Body of pancreas (tissue), 4 donors: ENCODE results near the gene BPIFB2. TPM values are rescaled to one million over a fixed set of nuclear protein-coding genes. Genes with fewer than 3 reads are reported as not detected.

Experiments
- ATAC-seq: fragments of 150-250 bp; one replicate; pipeline ENCODE4 v1.9.1; 2016
- DNase-seq, 4 donors: peaks; one replicate each; pipeline ENCODE4 v3.0.0-alpha.2; 2019
- H3K27ac ChIP-seq, 4 donors: fragments of 200-600 bp; sonication (generic); 1 replicate in 3 of 4; 2 replicates in 1 of 4; pipeline versions ENCODE4 v1.5.1 to v1.6.1; 2016 to 2019; ENCODE audit warnings: mild to moderate bottlenecking in 1 of 4, mixed read lengths in 1 of 4, moderate library complexity in 1 of 4
- H3K27me3 ChIP-seq, 2 donors: fragments of 200-600 bp; sonication (generic); one replicate each; pipeline ENCODE4 v1.6.0; 2016; ENCODE audit warnings: mild to moderate bottlenecking in 1 of 2
- H3K36me3 ChIP-seq, 2 donors: fragments of 200-600 bp; sonication (generic); replicated peaks in 1 of 2; 2 replicates each; pipeline ENCODE4 v1.5.1; 2016; ENCODE audit warnings: low read depth in 2 of 2; ENCODE audit not compliant: insufficient read depth in 1 of 2
- H3K4me1 ChIP-seq: fragments of 200-600 bp; sonication (generic); one replicate; pipeline ENCODE4 v1.6.0; 2016
- H3K4me3 ChIP-seq, 2 donors: fragments of 200-600 bp; sonication (generic); 1 replicate in 1 of 2; 2 replicates in 1 of 2; pipeline ENCODE4 v1.5.1; 2016 to 2019
- H3K9me3 ChIP-seq, 3 donors: fragments of 200-600 bp; sonication (generic); 1 replicate in 2 of 3; 2 replicates in 1 of 3; pipeline ENCODE4 v1.5.1; 2016
- POLR2A ChIP-seq, 3 donors: fragments of 450-650 bp; IDR thresholded peaks; one replicate each; pipeline ENCODE4 v1.6.1; 2016; ENCODE audit warnings: antibody characterized with exemption in 3 of 3, mild to moderate bottlenecking in 2 of 3
- WGBS, 2 donors: methylation state at CpG; one replicate each; pipeline ENCODE4 v1.1.5; 2017; 5-methylcytosine and 5-hydroxymethylcytosine counted together
- intact Hi-C: fragments of 100-400 bp; cut with DNase I; formaldehyde crosslinking; loops from one replicate; pipeline ENCODE4 v1.15.1; 2023
- total RNA-seq, 2 donors: library from RNA; depleted of rRNA; stranded (reverse); fragments of >200 nt; gene quantifications; one replicate each; pipeline ENCODE4 v1.1.0, GENCODE V29; 2016
- TF ChIP-seq, protein P1 (sequence below), 7 experiments: fragments of 450-650 bp in 4 of 7; fragments of 200-600 bp in 3 of 7; sonication (generic) in 3 of 7; IDR thresholded peaks; one replicate each; pipeline ENCODE4 v1.5.1; 2016 to 2019; ENCODE audit warnings: antibody characterized with exemption in 7 of 7

BPIFB2 gene
- total RNA-seq, 2 donors from 2014 or later = not detected

DNA sequence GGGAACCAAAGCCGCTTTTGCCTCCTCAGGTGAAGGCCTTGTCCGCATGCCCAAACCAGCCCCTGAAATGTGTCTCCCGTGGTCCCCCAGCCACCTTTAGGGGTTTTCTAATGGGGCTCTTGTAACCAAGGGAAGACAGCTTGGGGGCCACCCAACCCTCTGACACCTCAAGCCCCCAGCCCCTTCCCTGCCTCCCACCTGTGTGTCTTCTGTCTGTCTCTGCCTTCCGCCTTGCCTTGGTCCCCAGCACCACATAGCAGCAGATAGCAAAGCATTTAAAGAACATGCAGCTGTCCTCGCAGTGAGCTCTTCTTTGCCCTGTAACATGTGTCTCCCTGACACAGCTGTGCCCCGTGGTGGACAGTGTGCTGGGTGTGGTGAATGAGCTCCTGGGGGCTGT, 55.8 kb downstream of the BPIFB2 start:
- Histone ChIP-seq H3K27me3 (no peaks in the 10 kb centered on the region), H3K36me3 (no peaks in the 10 kb centered on the region), H3K4me3 (no peak overlapping the region), H3K9me3 (no peaks in the 10 kb centered on the region), H3K4me1 (no peaks in the 10 kb centered on the region), H3K27ac (no peak overlapping the region)
- intact Hi-C loops = no loop called here
- TF ChIP-seq, protein P1, sequence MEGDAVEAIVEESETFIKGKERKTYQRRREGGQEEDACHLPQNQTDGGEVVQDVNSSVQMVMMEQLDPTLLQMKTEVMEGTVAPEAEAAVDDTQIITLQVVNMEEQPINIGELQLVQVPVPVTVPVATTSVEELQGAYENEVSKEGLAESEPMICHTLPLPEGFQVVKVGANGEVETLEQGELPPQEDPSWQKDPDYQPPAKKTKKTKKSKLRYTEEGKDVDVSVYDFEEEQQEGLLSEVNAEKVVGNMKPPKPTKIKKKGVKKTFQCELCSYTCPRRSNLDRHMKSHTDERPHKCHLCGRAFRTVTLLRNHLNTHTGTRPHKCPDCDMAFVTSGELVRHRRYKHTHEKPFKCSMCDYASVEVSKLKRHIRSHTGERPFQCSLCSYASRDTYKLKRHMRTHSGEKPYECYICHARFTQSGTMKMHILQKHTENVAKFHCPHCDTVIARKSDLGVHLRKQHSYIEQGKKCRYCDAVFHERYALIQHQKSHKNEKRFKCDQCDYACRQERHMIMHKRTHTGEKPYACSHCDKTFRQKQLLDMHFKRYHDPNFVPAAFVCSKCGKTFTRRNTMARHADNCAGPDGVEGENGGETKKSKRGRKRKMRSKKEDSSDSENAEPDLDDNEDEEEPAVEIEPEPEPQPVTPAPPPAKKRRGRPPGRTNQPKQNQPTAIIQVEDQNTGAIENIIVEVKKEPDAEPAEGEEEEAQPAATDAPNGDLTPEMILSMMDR (IDR thresholded peaks at IDR 0.05) = no peak
- no peak for TF ChIP-seq POLR2A (IDR thresholded peaks at IDR 0.05)
- DNase-seq (no peak), ATAC-seq (no peak)
- WGBS, 2 donors = 79 to 89% methylated on average over 4 to 6 of the region's 6 CpGs

DNA sequence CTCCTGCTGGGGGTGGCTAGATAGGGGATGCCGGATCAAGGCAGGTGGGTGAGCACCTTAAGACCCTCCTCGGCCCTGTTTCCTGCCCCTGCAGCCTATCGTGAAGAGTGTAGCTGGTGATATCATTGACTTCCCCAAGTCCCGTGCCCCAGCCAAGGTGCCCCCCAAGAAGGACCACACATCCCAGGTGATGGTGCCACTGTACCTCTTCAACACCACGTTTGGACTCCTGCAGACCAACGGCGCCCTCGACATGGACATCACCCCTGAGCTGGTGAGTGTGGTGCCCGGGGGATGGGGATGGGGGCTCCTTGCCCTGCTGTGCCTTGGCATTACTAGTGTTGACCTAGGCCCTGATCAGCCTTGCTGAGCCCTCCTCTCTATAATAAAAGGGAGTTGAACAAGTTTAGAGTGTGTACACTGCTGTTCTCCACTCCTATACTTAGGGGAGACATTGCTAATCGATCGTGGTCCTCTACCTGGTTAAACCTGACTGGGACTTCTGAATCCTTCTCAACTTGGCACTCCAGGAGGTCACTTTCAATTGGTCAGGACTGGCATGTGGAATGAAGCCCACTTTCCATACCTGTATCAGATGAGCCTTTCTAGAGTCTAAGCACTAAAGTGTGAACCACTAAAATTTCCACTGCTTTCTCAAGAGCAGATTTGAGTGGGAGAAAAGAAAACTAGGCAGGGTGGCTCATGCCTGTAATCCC, 57.2 kb downstream of the BPIFB2 start:
- Histone ChIP-seq H3K9me3 (no peaks in the 10 kb centered on the region), H3K4me3 (no peak overlapping the region), H3K4me1 (no peaks in the 10 kb centered on the region), H3K27ac (no peak overlapping the region), H3K36me3 (no peaks in the 10 kb centered on the region), H3K27me3 (no peaks in the 10 kb centered on the region)
- no peak for DNase-seq
- ATAC-seq = no peak
- 82 to 88% methylated on average over 11 of the region's 11 CpGs for WGBS, 2 donors
- TF ChIP-seq, protein P1 (IDR thresholded peaks at IDR 0.05) = no peak
- no peak for TF ChIP-seq POLR2A (IDR thresholded peaks at IDR 0.05)
- intact Hi-C loops = no loop called here

DNA sequence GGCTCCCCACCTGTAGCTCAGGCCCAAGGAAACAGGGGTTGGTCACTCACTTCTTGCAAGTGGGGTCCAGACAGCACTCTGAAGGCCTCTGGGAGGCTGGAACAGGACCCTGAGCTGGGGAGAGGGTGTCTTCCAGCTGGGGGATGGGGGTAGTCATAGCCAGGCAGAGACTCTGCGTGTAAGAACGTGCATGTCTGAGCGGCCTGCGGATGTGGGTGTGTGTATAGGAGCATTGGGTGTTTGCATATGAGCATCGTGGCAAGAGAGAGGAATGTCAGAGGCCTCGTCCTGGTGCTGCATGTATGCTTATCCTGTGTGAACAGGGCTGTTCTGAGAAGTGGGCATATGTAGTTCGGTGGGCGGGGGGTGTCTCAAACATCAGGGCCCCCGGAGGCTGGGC, 58.3 kb downstream of the BPIFB2 start:
- no peak for DNase-seq
- H3K9me3 ChIP-seq = no peaks in the 10 kb centered on the region
- WGBS, 2 donors = 70 to 76% methylated on average over 9 of the region's 9 CpGs
- no peaks in the 10 kb centered on the region for H3K36me3 ChIP-seq
- no peaks in the 10 kb centered on the region for H3K27me3 ChIP-seq
- intact Hi-C loops = no loop called here
- no peak for TF ChIP-seq POLR2A (IDR thresholded peaks at IDR 0.05)
- TF ChIP-seq, protein P1 (IDR thresholded peaks at IDR 0.05) = no peak
- ATAC-seq = no peak
- H3K4me1 ChIP-seq = no peaks in the 10 kb centered on the region
- no peak overlapping the region for H3K4me3 ChIP-seq
- no peak overlapping the region for H3K27ac ChIP-seq

DNA sequence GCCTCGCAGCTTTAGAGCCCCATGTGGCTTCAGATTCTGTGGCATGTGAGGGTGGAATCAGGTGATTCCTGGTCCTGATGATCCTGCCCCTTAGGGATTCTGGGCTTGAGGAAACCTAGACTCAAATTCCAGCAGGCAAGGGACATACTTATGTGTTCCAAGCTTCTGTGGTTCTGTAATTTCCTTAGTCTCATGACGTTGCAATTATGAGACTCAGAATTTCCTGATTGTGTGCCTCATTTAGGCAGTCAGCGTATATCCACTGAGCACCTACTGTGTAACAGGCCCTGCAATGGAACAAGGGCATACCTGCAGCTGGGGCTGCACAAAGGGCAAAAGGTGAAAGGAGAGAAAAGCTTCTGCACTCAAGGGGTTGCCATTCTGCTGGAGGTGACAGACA, 60.3 kb downstream of the BPIFB2 start:
- intact Hi-C loops = no loop called here
- TF ChIP-seq, protein P1 (IDR thresholded peaks at IDR 0.05) = no peak
- no peak for TF ChIP-seq POLR2A (IDR thresholded peaks at IDR 0.05)
- Histone ChIP-seq H3K4me1 (no peaks in the 10 kb centered on the region), H3K36me3 (no peaks in the 10 kb centered on the region), H3K9me3 (no peaks in the 10 kb centered on the region), H3K27me3 (no peaks in the 10 kb centered on the region), H3K27ac (no peak overlapping the region), H3K4me3 (no peak overlapping the region)
- DNase-seq = no peak
- ATAC-seq = no peak
- 69 to 71% methylated on average over 2 to 3 of the region's 3 CpGs for WGBS, 2 donors
